GM21576 (cell line): ENCODE results near the gene SHKBP1.
"Not testable (repeated sequence)": the region's sequence is repeated elsewhere in the genome, so short reads cannot be mapped to it uniquely, and the experiment has no call there.

Source experiments
- ATAC-seq: cut with Tn5 transposase; IDR thresholded peaks from one replicate; pipeline ENCODE4 v1.9.1; 2021; ENCODE audit warnings: mild to moderate bottlenecking, moderate library complexity; ENCODE audit not compliant: unreplicated experiment

Gene SHKBP1

DNA sequence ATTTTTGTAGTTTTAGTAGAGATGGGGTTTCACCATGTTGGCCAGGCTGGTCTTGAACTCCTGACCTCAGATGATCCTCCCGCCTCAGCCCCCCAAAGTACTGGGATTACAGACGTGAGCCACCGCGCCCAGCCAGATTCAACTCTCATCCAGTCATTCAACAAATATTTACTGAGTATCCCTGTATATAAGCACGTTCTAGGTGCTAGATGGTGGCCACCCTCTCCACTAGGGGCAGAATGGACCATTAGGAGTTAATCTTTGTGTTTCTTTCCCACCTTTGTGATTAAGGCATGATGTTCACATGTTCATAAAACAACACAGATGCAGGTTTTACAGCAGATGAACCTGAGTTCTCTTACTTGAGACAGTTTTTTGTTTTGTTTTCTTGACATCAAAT, 7.3 kb downstream of the SHKBP1 start:
- no peak for ATAC-seq

- ATAC-seq = no peak
Measured at GRCh38 chr19:40585241-40585981, 8.7 kb downstream of the SHKBP1 start.

GRCh38 chr19:40585982-40586422, 9.3 kb downstream of the SHKBP1 start:
- ATAC-seq = no peak

GRCh38 chr19:40586611-40587010, 9.9 kb downstream of the SHKBP1 start:
- ATAC-seq = no peak

DNA sequence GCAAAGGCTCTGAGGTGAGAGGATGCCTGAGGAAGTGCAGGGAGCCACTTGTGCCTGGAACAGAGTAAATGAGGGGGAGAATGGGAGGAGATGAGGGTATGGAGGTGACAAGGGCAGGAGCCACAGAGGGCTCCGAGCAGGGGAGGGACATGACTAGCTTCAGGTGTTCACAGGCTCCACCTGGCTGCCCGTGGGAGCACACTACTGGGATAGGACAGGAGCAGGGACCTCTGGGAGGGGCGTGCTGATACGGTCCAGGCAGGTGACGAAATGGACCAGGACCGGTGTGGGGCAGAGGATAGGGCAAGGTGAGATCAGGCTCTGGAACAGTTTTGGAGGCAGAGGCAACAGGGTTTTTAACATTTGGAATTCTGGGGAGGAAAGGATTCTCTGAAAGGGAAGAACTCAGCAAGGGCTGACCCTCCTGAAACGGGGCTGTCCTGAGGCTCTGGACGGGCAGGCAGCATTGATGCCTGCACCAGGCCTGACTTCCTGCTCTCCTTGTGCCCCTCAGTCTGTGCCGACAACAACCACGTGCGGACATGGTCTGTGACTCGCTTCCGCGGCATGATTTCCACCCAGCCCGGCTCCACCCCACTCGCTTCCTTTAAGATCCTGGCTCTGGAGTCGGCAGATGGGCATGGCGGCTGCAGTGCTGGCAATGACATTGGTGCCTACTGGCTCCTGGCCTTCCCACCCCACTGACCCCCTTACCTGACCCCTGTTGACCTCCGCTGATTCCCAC, 11.6 kb downstream of the SHKBP1 start:
- ATAC-seq = no peak

DNA sequence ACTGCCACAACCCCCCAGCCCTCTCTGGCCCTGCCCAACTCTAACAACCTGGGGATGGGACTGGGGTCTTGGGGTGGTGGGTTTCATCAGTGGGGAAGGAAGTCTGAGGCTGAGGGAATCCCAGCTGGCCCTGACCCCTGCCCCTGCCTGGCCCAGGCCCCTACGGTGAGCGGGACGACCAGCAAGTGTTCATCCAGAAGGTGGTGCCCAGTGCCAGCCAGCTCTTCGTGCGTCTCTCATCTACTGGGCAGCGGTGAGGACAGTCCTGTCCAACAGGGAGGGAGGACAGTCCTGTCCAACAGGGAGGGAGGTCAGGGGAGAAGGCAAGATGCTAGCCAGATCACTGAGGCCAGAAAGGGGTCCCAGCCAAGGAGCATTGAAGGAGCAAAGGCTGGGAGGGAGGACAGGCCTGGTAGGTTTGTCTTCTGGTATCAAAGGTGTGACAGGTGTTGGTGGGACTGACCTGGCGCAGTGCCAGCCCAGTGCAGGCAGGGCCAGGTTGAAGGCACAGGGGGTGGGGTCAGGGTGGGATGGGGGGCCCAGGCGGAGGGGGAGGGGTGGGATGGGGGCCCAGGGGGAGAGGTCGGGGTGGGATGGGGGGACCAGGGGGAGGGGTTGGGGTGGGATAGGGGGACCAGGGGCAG, 12.4 kb downstream of the SHKBP1 start:
- no peak for ATAC-seq

DNA sequence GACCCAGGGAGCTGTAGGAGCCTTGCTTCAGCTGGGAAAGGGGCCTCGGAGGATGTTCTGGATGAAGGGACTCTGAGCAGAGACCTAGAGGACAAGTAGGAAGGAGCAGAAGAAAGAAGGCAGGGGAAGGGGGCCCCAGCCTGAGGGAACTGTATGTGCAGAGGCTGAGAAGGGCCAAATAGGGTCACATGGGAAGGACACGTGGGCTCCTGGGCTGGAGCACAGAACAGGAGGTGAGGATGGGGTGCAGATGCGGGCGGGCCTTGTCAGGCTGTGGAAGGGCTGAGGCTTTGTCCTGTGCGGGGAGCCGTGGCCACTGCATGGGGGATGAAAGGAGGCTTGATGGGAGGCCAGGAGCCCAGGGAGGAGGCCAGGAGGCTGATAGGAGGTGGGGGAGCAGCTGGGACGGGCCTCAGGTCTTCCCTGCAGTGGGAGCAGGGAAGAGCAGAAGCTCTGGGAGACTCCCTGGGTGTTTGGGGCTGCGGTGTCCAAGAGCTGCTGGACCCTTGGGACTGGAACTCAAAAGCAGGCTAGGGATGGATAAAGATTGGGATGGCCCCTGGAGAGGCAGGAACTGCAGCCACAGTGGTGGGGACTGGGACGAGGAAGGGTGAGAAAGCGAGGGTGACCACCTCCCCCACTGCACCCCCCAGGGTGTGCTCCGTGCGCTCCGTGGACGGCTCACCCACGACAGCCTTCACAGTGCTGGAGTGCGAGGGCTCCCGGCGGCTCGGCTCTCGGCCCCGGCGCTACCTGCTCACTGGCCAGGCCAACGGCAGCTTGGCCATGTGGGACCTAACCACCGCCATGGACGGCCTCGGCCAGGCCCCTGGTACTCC, 13.1 kb downstream of the SHKBP1 start:
- ATAC-seq = no peak

- no peak for ATAC-seq
Measured at GRCh38 chr19:40590464-40591265, 14.0 kb downstream of the SHKBP1 start.

- not testable (repeated sequence) for ATAC-seq
Measured at GRCh38 chr19:40591724-40592123, 15.1 kb downstream of the SHKBP1 start.

GRCh38 chr19:40592170-40592569, 15.5 kb downstream of the SHKBP1 start:
- ATAC-seq = no peak

GRCh38 chr19:40594255-40594654, 17.6 kb downstream of the SHKBP1 start:
- ATAC-seq = no peak

DNA sequence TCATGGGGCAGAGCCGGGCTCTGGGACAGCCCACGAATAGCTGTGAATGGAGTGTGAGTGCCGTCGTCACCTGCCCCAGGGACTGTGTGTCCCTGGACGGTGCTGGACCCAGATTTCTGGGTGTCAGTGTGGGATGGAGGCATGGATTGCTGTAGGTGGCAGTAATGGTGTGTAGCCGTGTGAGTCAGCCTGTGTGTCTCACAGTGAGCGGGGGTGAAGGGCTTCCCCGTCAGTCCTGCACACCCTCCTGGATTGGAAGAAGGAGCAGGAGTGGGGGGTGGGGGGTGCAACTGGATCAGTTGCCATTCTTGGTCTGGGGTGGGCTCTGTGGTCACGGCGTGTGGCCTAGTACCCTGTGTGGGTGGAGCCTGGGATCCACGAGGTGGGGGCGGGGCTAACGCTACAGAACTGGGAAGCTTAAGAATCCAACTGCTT, 18.0 kb downstream of the SHKBP1 start:
- no peak for ATAC-seq

DNA sequence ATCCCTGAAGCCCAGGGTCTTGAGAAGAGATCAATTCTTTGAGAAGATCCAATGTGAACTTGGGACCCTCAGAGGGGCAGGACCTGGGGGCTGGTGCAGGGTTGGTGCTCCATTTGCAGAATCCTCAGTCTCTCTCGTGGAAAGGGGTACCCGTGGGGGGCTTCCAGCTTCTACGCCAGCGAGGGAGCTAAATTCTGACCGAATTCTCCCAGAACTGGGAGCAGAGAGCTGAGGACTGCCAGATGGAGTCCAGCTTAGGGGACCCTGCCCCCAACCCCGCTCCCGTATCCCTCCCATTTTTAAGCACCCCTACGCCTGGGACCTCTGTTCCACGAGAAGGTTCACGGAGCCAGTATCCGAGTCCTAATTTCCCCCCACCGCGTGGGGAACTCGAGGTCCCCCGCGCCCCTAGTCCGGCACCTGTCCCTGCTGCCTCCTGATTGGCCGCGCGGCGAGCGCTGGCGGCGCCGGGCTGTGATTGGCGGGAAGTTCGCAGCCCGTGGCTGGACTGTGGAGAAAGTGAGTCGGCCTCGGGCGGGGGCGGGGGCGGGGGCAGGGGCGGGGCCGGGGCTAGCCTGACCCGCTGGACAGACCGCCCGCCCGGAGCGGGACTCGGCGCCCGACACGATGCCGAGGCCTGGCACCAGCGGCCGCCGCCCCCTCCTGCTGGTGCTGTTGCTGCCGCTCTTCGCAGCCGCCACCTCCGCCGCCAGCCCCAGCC, 20.1 kb downstream of the SHKBP1 start:
- no peak for ATAC-seq

DNA sequence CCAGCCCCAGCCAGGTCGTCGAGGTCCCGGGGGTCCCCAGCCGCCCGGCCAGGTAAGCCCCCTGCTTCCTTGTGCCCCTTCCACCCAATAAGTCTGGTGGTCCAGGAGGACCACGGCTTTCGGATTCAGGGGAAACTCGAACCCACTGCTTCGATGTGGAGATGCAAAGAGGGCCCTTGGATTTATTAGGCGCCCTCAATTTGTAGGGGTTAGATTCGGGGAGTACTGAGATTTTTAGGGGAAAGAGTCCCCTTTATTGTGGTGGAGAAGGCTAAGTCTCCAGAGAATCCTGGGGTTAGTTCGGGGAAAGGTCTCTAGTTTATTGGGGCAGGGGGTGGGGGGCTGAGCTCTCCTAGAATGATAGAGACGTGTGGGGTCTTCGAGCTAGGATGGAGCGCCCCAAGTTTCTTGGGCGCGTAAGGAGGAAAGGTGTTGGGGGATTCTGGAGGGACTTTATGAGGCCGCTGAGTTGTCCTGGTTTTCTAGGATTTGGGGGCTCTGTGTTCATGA, 20.7 kb downstream of the SHKBP1 start:
- no peak for ATAC-seq

DNA sequence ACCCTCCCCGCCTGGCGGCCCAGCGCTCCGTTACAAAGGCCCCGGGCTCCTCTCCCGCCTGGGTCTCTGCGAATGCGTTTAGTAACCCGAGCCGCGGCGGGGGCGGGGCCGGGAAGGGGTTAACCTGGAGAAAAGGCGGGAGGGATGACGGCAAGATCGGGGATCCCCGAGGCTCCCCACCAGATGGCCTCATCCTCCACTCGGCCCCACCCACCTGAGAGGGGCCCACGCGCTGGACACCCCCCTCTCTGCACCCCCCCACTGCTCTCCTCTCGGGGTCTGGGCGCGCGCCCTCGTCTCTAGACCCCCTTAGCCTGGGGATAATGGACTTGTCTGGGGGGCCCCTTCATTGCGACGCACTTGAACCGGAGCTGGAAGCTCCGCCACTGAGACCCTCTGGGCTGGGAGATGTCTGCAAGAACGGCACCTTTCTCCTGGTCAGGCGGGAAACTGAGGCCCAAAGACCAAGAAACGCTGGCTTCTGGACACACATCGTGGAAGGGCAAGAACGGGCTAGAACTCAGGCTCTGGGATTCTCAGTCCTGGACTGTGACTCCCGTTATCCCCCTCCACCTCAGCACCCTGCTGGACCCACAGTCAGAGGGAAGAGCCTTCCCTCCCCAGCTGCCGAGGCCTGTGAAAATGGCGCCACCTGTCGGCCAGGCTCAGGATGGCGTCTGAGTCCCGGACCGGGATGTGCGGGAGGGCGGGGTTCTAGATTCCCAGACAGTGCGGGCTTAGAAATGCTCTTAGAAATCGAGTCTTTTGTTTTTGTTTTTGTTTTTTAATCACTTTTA, 21.6 kb downstream of the SHKBP1 start:
- ATAC-seq = no peak

GRCh38 chr19:40598918-40599307, 22.2 kb downstream of the SHKBP1 start:
- no peak for ATAC-seq

DNA sequence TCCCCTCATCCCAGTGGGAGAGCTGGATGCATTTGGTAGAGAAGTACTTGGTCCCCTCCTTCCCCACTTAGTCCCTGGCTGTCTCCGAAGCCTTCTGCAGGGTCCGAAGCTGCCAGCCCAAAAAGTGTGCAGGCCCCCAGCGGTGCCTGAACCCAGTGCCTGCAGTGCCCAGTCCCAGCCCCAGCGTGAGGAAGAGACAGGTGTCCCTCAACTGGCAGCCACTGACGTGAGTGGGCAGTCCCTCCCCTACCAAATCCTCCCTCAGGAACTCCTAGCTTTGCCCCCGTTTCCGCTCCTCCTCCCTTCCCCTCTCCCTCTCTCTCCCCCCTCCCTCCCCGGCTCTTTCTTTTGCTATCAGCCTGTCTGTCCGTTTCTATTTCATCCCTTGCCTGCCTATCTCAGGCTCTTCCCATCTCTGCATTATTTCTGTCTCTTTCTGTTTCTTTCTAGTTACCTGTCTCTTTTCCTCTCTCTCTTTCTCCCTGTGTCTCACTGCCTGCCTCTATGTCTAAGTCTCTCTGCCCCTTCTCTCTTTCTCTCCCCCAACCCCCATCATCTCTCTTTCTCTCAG, 22.7 kb downstream of the SHKBP1 start:
- ATAC-seq = no peak

DNA sequence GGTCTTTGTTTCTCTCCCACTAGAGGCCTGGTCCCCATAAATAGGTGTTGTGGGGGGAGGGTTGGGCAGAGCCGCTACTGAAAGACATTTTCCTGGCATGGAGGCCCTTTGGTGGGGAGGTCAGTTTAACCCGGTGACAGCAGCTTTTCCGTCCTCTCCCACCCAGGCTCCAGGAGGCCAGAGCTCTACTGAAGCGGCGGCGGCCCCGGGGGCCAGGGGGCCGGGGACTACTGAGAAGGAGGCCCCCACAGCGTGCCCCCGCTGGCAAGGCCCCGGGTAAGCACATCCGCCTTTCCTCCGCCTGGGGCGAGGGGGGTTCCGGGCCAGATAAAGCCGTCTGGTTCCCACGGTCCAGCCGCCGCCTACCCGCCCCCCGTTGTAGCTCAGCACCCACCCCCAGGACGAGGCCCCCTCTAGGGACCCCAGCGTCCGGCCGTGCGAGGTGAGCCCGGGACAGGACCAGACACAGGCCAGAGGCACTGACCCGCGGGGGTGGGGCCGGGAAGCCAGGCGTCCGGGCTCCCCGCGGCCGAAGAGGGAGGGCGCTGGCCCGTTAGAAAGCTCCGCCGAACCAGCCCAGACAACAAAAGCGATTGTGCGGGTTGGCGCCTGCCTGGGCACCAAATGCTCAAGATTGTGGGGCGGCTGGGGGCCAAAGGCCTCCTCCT, 23.4 kb downstream of the SHKBP1 start:
- no peak for ATAC-seq
